Muscle layer of colon (tissue), 2 donors: ENCODE data around the gene GUCD1.
"Not testable (repeated sequence)": the region's sequence is repeated elsewhere in the genome, so short reads cannot be mapped to it uniquely, and the experiment has no call there.

Experiments
- H3K27ac ChIP-seq: one replicate; pipeline ENCODE4 v1.7.0; 2013; ENCODE audit warnings: low read depth, mild to moderate bottlenecking, low read length, moderate library complexity
- H3K27me3 ChIP-seq, 2 donors: one replicate each; pipeline ENCODE4 v1.7.0; 2013; ENCODE audit warnings: low read length in 2 of 2, mild to moderate bottlenecking in 2 of 2; ENCODE audit not compliant: insufficient read depth in 2 of 2, control insufficient read depth in 1 of 2
- H3K36me3 ChIP-seq: one replicate; pipeline ENCODE4 v1.7.0; 2013; ENCODE audit warnings: mild to moderate bottlenecking, low read length; ENCODE audit not compliant: insufficient read depth
- H3K4me1 ChIP-seq: one replicate; pipeline ENCODE4 v1.7.0; 2013; ENCODE audit warnings: mild to moderate bottlenecking, low read length; ENCODE audit not compliant: insufficient read depth
- H3K4me3 ChIP-seq, 2 donors: one replicate each; pipeline ENCODE4 v1.7.0; 2013; ENCODE audit warnings: low read length in 2 of 2, low read depth in 1 of 2, mild to moderate bottlenecking in 1 of 2, moderate library complexity in 1 of 2
- H3K9ac ChIP-seq: one replicate; pipeline ENCODE4 v1.7.0; 2013; ENCODE audit warnings: low read length
- H3K9me3 ChIP-seq: one replicate; pipeline ENCODE4 v1.7.0; 2013; ENCODE audit warnings: mild to moderate bottlenecking, low read length
- donor health status: abdominal sarcoma.
- donor health status: Adenocarcinoma of cecum.

The GUCD1 gene

GRCh38 chr22:24553597-24554312 lies 1.2 kb downstream of the GUCD1 start:
- Histone ChIP-seq H3K27me3 (no peaks in the 10 kb centered on the region), H3K27ac (peak overlapping the region; percentile 97), H3K9me3 (no peaks in the 10 kb centered on the region), H3K4me3 (peak overlapping the region; percentile 73), H3K9ac (peak overlapping the region; percentile 85), H3K36me3 (peaks cover 18% of the 10 kb centered on the region), H3K4me1 (peaks cover 27% of the 10 kb centered on the region)

GRCh38 chr22:24552503-24553286 lies 2.2 kb downstream of the GUCD1 start:
- Histone ChIP-seq H3K4me3 (peak overlapping the region in 1 of 2 donors; percentile 73), H3K4me1 (peaks cover 27% of the 10 kb centered on the region), H3K9ac (peak overlapping the region; percentile 85), H3K36me3 (peaks cover 16% of the 10 kb centered on the region)
- not testable (repeated sequence) for H3K9me3 ChIP-seq, H3K27ac ChIP-seq, H3K27me3 ChIP-seq

GRCh38 chr22:24550902-24551435 lies 4.0 kb downstream of the GUCD1 start:
- peaks cover 29% of the 10 kb centered on the region for H3K36me3 ChIP-seq
- no peak overlapping the region for H3K4me3 ChIP-seq
- no peaks in the 10 kb centered on the region for H3K9me3 ChIP-seq
- no peak overlapping the region for H3K9ac ChIP-seq
- peaks cover 15% of the 10 kb centered on the region for H3K4me1 ChIP-seq
- H3K27me3 ChIP-seq, result no peaks in the 10 kb centered on the region
- H3K27ac ChIP-seq, result no peak overlapping the region

GRCh38 chr22:24550028-24550901 lies 4.7 kb downstream of the GUCD1 start:
- peaks cover 29% of the 10 kb centered on the region for H3K36me3 ChIP-seq
- H3K4me3 ChIP-seq, result no peak overlapping the region
- H3K9ac ChIP-seq, result no peak overlapping the region
- H3K27ac ChIP-seq, result no peak overlapping the region
- peaks cover 18% of the 10 kb centered on the region for H3K4me1 ChIP-seq
- no peaks in the 10 kb centered on the region for H3K9me3 ChIP-seq
- no peaks in the 10 kb centered on the region for H3K27me3 ChIP-seq

- Histone ChIP-seq H3K36me3 (peaks cover 38% of the 10 kb centered on the region), H3K4me1 (peaks cover 29% of the 10 kb centered on the region), H3K9me3 (no peaks in the 10 kb centered on the region), H3K9ac (no peak overlapping the region), H3K27ac (no peak overlapping the region), H3K27me3 (no peaks in the 10 kb centered on the region), H3K4me3 (no peak overlapping the region)
Observed at GRCh38 chr22:24548812-24549211, 6.1 kb downstream of the GUCD1 start.

- H3K4me1 ChIP-seq, result peaks cover 27% of the 10 kb centered on the region
- no peak overlapping the region for H3K27ac ChIP-seq
- peaks cover 77% of the 10 kb centered on the region for H3K36me3 ChIP-seq
- no peaks in the 10 kb centered on the region for H3K9me3 ChIP-seq
- no peaks in the 10 kb centered on the region for H3K27me3 ChIP-seq
- no peak overlapping the region for H3K4me3 ChIP-seq
- H3K9ac ChIP-seq, result no peak overlapping the region
Observed at GRCh38 chr22:24543679-24544243, 11.2 kb downstream of the GUCD1 start.

- H3K36me3 ChIP-seq, result peaks cover 74% of the 10 kb centered on the region
- H3K4me1 ChIP-seq, result peaks cover 27% of the 10 kb centered on the region
- no peak overlapping the region for H3K4me3 ChIP-seq
- no peak overlapping the region for H3K27ac ChIP-seq
- H3K9ac ChIP-seq, result no peak overlapping the region
- H3K27me3 ChIP-seq, result no peaks in the 10 kb centered on the region
- no peaks in the 10 kb centered on the region for H3K9me3 ChIP-seq
Observed at GRCh38 chr22:24543185-24543601, 11.7 kb downstream of the GUCD1 start.

GRCh38 chr22:24542641-24543040 lies 12.3 kb downstream of the GUCD1 start:
- H3K36me3 ChIP-seq, result peaks cover 68% of the 10 kb centered on the region

GRCh38 chr22:24541681-24542515 lies 13.0 kb downstream of the GUCD1 start:
- H3K27ac ChIP-seq, result no peak overlapping the region
- peaks cover 27% of the 10 kb centered on the region for H3K4me1 ChIP-seq
- no peaks in the 10 kb centered on the region for H3K9me3 ChIP-seq
- H3K36me3 ChIP-seq, result peaks cover 61% of the 10 kb centered on the region
- no peak overlapping the region for H3K4me3 ChIP-seq
- no peak overlapping the region for H3K9ac ChIP-seq
- H3K27me3 ChIP-seq, result no peaks in the 10 kb centered on the region

More at GRCh38 chr22:24542641-24543040, 12.3 kb downstream of the GUCD1 start:
- Histone ChIP-seq H3K9ac (no peak overlapping the region), H3K4me3 (no peak overlapping the region), H3K4me1 (peaks cover 27% of the 10 kb centered on the region), H3K27ac (no peak overlapping the region), H3K9me3 (no peaks in the 10 kb centered on the region), H3K27me3 (no peaks in the 10 kb centered on the region)

- peaks cover 25% of the 10 kb centered on the region for H3K4me1 ChIP-seq
- H3K4me3 ChIP-seq, result no peak overlapping the region
- H3K9ac ChIP-seq, result no peak overlapping the region
- no peaks in the 10 kb centered on the region for H3K27me3 ChIP-seq
- H3K36me3 ChIP-seq, result peaks cover 53% of the 10 kb centered on the region
- H3K9me3 ChIP-seq, result no peaks in the 10 kb centered on the region
- H3K27ac ChIP-seq, result no peak overlapping the region
Observed at GRCh38 chr22:24540470-24540869, 14.5 kb downstream of the GUCD1 start.
